ENCODE data around the gene PPIE.

The PPIE gene

GRCh38 chr1:39788426-39788757 is 49.7 kb downstream of the PPIE start:
- Histone ChIP-seq H3K9me2 (replicated peaks; ENCODE audit: insufficient read depth, low read length) (no peaks in the 10 kb centered on the region), H3K9ac (ENCODE audit: low read length) (no peak overlapping the region), H3K27ac (ENCODE audit: low read depth, low read length) (no peak overlapping the region), H3K27me3 (ENCODE audit: low read length) (no peaks in the 10 kb centered on the region), H3K36me3 (ENCODE audit: low read length) (no peaks in the 10 kb centered on the region), H3K4me2 (ENCODE audit: low read depth, low read length, poor library complexity, severe bottlenecking) (no peak overlapping the region), H4K20me1 (ENCODE audit: low read depth, low read length) (no peaks in the 10 kb centered on the region), H3K9me3 (ENCODE audit: insufficient read depth, low read length) (no peaks in the 10 kb centered on the region), H3F3A (ENCODE audit: insufficient read depth) (no peaks in the 10 kb centered on the region), H2AFZ (ENCODE audit: low read depth, low read length, severe bottlenecking) (no peak overlapping the region), H3K4me3 (ENCODE audit: insufficient read depth, low read length, poor library complexity, severe bottlenecking) (no peak overlapping the region), H3K79me2 (ENCODE audit: insufficient read depth, low read length) (no peaks in the 10 kb centered on the region)
- TF ChIP-seq, protein P1, sequence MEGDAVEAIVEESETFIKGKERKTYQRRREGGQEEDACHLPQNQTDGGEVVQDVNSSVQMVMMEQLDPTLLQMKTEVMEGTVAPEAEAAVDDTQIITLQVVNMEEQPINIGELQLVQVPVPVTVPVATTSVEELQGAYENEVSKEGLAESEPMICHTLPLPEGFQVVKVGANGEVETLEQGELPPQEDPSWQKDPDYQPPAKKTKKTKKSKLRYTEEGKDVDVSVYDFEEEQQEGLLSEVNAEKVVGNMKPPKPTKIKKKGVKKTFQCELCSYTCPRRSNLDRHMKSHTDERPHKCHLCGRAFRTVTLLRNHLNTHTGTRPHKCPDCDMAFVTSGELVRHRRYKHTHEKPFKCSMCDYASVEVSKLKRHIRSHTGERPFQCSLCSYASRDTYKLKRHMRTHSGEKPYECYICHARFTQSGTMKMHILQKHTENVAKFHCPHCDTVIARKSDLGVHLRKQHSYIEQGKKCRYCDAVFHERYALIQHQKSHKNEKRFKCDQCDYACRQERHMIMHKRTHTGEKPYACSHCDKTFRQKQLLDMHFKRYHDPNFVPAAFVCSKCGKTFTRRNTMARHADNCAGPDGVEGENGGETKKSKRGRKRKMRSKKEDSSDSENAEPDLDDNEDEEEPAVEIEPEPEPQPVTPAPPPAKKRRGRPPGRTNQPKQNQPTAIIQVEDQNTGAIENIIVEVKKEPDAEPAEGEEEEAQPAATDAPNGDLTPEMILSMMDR (IDR thresholded peaks at IDR 0.05; ENCODE audit: insufficient read depth, low read length, poor library complexity, severe bottlenecking), result no peak
- TF ChIP-seq EZH2phosphoT487 (conservative IDR thresholded peaks at IDR 0.05; ENCODE audit: low read length), result no peak

- H3F3A ChIP-seq (ENCODE audit: insufficient read depth), result no peaks in the 10 kb centered on the region
- H3K79me2 ChIP-seq (ENCODE audit: insufficient read depth, low read length), result no peaks in the 10 kb centered on the region
- H3K4me2 ChIP-seq (ENCODE audit: low read depth, low read length, poor library complexity, severe bottlenecking), result no peak within 1 kb of the TSS
- no peaks in the 10 kb centered on the region for H4K20me1 ChIP-seq (ENCODE audit: low read depth, low read length)
- no peaks in the 10 kb centered on the region for H3K9me3 ChIP-seq (ENCODE audit: insufficient read depth, low read length)
- no peak for TF ChIP-seq EZH2phosphoT487 (conservative IDR thresholded peaks at IDR 0.05; ENCODE audit: low read length)
- TF ChIP-seq, protein P1 (IDR thresholded peaks at IDR 0.05; ENCODE audit: insufficient read depth, low read length, poor library complexity, severe bottlenecking), result no peak
- no peaks in the 10 kb centered on the region for H3K27me3 ChIP-seq (ENCODE audit: low read length)
- no peak within 1 kb of the TSS for H3K27ac ChIP-seq (ENCODE audit: low read depth, low read length)
- no peak within 1 kb of the TSS for H3K4me3 ChIP-seq (ENCODE audit: insufficient read depth, low read length, poor library complexity, severe bottlenecking)
- H3K9ac ChIP-seq (ENCODE audit: low read length), result no peak within 1 kb of the TSS
- H3K9me2 ChIP-seq (replicated peaks; ENCODE audit: insufficient read depth, low read length), result no peaks in the 10 kb centered on the region
- no peak within 1 kb of the TSS for H2AFZ ChIP-seq (ENCODE audit: low read depth, low read length, severe bottlenecking)
- H3K36me3 ChIP-seq (ENCODE audit: low read length), result no peaks in the 10 kb centered on the region
Measured at GRCh38 chr1:39788758-39789570, 50.3 kb downstream of the PPIE start, which contains the start of gene BMP8B. BMP8B (minus strand) TSS chr1:39788865; CDS start chr1:39788485, 380 bp downstream.

DNA sequence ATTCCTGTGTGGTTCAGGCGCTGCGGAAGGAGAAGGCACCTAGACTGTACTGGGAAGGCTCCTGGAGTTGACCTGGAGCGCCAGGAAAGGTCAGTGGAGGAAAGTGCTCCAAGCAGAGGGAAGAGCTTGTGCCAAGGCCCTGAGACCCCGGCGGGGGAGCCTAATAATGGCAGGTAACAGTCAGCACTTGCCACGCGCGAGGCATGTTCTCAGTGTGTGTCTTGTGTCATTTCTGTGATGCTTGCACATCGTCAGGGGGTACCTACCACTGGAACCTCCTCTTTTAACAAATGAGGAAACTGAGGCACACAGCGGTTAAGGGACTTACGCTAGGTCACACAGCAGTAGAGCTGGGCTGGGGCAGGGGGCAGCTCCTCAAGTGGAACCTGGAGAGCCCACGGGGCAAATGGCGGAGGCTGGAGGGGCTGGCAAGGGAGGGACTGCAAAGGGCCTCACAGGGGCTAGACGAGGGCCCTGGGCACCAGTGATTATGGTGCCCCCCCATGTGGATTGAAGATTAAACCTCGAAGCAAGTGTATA is 51.0 kb downstream of the PPIE start:
- Histone ChIP-seq H3K4me2 (ENCODE audit: low read depth, low read length, poor library complexity, severe bottlenecking) (no peak overlapping the region), H3K27ac (ENCODE audit: low read depth, low read length) (no peak overlapping the region), H3K9ac (ENCODE audit: low read length) (no peak overlapping the region)

More for the DNA sequence above, 51.0 kb downstream of the PPIE start:
- H4K20me1 ChIP-seq (ENCODE audit: low read depth, low read length), result no peaks in the 10 kb centered on the region
- H3K79me2 ChIP-seq (ENCODE audit: insufficient read depth, low read length), result no peaks in the 10 kb centered on the region
- no peaks in the 10 kb centered on the region for H3K9me2 ChIP-seq (replicated peaks; ENCODE audit: insufficient read depth, low read length)
- no peak overlapping the region for H3K4me3 ChIP-seq (ENCODE audit: insufficient read depth, low read length, poor library complexity, severe bottlenecking)
- no peaks in the 10 kb centered on the region for H3F3A ChIP-seq (ENCODE audit: insufficient read depth)
- H3K27me3 ChIP-seq (ENCODE audit: low read length), result no peaks in the 10 kb centered on the region
- no peaks in the 10 kb centered on the region for H3K36me3 ChIP-seq (ENCODE audit: low read length)
- TF ChIP-seq, protein P1 (IDR thresholded peaks at IDR 0.05; ENCODE audit: insufficient read depth, low read length, poor library complexity, severe bottlenecking), result no peak
- no peak for TF ChIP-seq EZH2phosphoT487 (conservative IDR thresholded peaks at IDR 0.05; ENCODE audit: low read length)
- no peaks in the 10 kb centered on the region for H3K9me3 ChIP-seq (ENCODE audit: insufficient read depth, low read length)
- H2AFZ ChIP-seq (ENCODE audit: low read depth, low read length, severe bottlenecking), result no peak overlapping the region
